ENCODE measurements around the gene CMKLR1.

- TF ChIP-seq, protein P1, sequence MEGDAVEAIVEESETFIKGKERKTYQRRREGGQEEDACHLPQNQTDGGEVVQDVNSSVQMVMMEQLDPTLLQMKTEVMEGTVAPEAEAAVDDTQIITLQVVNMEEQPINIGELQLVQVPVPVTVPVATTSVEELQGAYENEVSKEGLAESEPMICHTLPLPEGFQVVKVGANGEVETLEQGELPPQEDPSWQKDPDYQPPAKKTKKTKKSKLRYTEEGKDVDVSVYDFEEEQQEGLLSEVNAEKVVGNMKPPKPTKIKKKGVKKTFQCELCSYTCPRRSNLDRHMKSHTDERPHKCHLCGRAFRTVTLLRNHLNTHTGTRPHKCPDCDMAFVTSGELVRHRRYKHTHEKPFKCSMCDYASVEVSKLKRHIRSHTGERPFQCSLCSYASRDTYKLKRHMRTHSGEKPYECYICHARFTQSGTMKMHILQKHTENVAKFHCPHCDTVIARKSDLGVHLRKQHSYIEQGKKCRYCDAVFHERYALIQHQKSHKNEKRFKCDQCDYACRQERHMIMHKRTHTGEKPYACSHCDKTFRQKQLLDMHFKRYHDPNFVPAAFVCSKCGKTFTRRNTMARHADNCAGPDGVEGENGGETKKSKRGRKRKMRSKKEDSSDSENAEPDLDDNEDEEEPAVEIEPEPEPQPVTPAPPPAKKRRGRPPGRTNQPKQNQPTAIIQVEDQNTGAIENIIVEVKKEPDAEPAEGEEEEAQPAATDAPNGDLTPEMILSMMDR (IDR thresholded peaks at IDR 0.05), result no peak
- no peak for TF ChIP-seq EP300 (IDR thresholded peaks at IDR 0.05)
Measured at GRCh38 chr12:108277613-108278012, 61.5 kb downstream of the CMKLR1 start.
